Pancreas (tissue), 10 donors: ENCODE results near the gene HSD3B1. TPM values are rescaled to one million over a fixed set of nuclear protein-coding genes. Genes with fewer than 3 reads are reported as not detected.
A peak's percentile ranks its signal among the peaks of the same experiment; 100 is the strongest.

Source experiments
- ATAC-seq, 4 donors: fragments of 200-7000 bp; cut with Tn5 transposase; one replicate each; pipeline versions ENCODE4 v1.8.0 to v1.9.1; 2020; ENCODE audit warnings: mild to moderate bottlenecking in 4 of 4, moderate library complexity in 4 of 4
- DNase-seq, 6 donors: peaks; one replicate each; pipeline ENCODE4 v3.0.0-alpha.2; 2020
- FAIRE-seq: peaks from 2 replicates; lab custom pipeline; 2012; peaks lifted over from hg19 to GRCh38; lab: Jason Lieb, UNC
- H3K27ac ChIP-seq, 4 donors: fragments of 200-600 bp; sonication (generic); 1 replicate in 3 of 4; 2 replicates in 1 of 4; pipeline versions ENCODE4 v1.5.0 to v1.8.0; 2020
- H3K27me3 ChIP-seq, 4 donors: fragments of 200-600 bp; one replicate each; pipeline ENCODE4 v1.8.0; 2021
- H3K36me3 ChIP-seq, 3 donors: fragments of 200-600 bp; sonication (generic) in 1 of 3; one replicate each; pipeline versions ENCODE4 v1.5.0 to v1.8.0; 2020 to 2021
- H3K4me1 ChIP-seq, 3 donors: fragments of 200-600 bp; one replicate each; pipeline ENCODE4 v1.8.0; 2021
- H3K4me3 ChIP-seq, 4 donors: fragments of 200-600 bp; sonication (generic) in 2 of 4; one replicate each; pipeline versions ENCODE4 v1.5.0 to v1.8.0; 2020 to 2021
- H3K9me3 ChIP-seq, 4 donors: fragments of 200-600 bp; one replicate each; pipeline ENCODE4 v1.8.0; 2021
- WGBS, 2 donors: extraction: QIAGEN DNeasy Blood & Tissue Kit; methylation state at CpG; one replicate each; pipeline ENCODE4 v1.1.7; 2013; 5-methylcytosine and 5-hydroxymethylcytosine counted together
- intact Hi-C, 3 donors: fragments of 100-400 bp; cut with DNase I; formaldehyde crosslinking; loops; one replicate each; pipeline versions ENCODE4 v1.11.1 to v1.14.2; 2022
- polyA plus RNA-seq, 2 donors: library from polyadenylated mRNA; stranded (reverse); fragments of 200-250 nt; gene quantifications; one replicate each; pipeline ENCODE4 v1.2.3, GENCODE V29; 2013
- total RNA-seq, 6 donors: library from RNA; stranded (reverse); fragmentation: NEBNext Ultra II Directional in 4 of 6; extraction: Animal tissue kit (Norgen Biotek cat#: 25700) in 4 of 6; gene quantifications; one replicate each; pipeline versions ENCODE4 v1.2.1 to v1.2.4, GENCODE V29; 2021 to 2023
- TF ChIP-seq, protein P1 (sequence below), 4 donors: fragments of 200-600 bp; sonication (generic) in 3 of 4; IDR thresholded peaks; one replicate each; pipeline versions ENCODE4 v1.5.0 to v1.8.0; 2021; ENCODE audit warnings: antibody characterized with exemption in 4 of 4
- donor health status: healthy with polysubstance abuse.
- donor health status: DM: no; HTN: no; CAD: no; lungs with moderate emphysema.
- donor health status: DM: no; HTN: no; CAD: no.
- donor health status: control.
- donor health status: control.
- donor health status: Bipolar disorder and iron deficiency.
- donor health status: DM: yes; HTN: yes; CAD: no.
- donor health status: DM: no; HTN: no; CAD: no.
- donor health status: DM: no; HTN: no; CAD: no.
- donor health status: DM: yes; HTN: yes; CAD: no.

Gene HSD3B1
- total and polyA plus RNA-seq, 8 donors, result not detected

DNA sequence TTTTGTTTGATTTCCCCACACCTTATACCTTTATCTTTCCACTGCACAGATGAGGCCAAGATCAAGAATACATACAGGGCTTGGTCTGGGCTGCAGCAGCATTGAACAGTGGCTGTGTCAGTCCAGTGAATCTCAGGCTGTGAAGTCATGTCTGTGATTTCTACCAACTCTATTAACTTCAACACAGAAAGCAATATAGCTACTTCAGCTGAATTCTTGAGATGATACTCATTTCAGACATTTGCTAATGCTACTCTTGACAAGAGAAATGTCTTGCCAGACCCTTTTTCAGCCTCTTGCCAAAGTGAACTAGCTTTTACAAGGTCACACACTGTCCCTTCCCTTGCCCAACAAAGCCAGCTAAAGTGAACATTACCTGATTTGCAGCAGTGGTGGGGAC lies 25.1 kb upstream of the HSD3B1 start:
- no peaks in the 10 kb centered on the region for H3K27me3 ChIP-seq
- no peak overlapping the region for H3K4me3 ChIP-seq
- TF ChIP-seq, protein P1, sequence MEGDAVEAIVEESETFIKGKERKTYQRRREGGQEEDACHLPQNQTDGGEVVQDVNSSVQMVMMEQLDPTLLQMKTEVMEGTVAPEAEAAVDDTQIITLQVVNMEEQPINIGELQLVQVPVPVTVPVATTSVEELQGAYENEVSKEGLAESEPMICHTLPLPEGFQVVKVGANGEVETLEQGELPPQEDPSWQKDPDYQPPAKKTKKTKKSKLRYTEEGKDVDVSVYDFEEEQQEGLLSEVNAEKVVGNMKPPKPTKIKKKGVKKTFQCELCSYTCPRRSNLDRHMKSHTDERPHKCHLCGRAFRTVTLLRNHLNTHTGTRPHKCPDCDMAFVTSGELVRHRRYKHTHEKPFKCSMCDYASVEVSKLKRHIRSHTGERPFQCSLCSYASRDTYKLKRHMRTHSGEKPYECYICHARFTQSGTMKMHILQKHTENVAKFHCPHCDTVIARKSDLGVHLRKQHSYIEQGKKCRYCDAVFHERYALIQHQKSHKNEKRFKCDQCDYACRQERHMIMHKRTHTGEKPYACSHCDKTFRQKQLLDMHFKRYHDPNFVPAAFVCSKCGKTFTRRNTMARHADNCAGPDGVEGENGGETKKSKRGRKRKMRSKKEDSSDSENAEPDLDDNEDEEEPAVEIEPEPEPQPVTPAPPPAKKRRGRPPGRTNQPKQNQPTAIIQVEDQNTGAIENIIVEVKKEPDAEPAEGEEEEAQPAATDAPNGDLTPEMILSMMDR (IDR thresholded peaks at IDR 0.05), result no peak
- no peaks in the 10 kb centered on the region for H3K36me3 ChIP-seq
- intact Hi-C loops, result no loop called here
- FAIRE-seq, result no peak
- ATAC-seq, result no peak
- H3K27ac ChIP-seq, result no peak overlapping the region
- H3K9me3 ChIP-seq, result no peaks in the 10 kb centered on the region
- H3K4me1 ChIP-seq, result peaks cover 17 to 32% (median 19%) of the 10 kb centered on the region in 3 donors
- no peak for DNase-seq

DNA sequence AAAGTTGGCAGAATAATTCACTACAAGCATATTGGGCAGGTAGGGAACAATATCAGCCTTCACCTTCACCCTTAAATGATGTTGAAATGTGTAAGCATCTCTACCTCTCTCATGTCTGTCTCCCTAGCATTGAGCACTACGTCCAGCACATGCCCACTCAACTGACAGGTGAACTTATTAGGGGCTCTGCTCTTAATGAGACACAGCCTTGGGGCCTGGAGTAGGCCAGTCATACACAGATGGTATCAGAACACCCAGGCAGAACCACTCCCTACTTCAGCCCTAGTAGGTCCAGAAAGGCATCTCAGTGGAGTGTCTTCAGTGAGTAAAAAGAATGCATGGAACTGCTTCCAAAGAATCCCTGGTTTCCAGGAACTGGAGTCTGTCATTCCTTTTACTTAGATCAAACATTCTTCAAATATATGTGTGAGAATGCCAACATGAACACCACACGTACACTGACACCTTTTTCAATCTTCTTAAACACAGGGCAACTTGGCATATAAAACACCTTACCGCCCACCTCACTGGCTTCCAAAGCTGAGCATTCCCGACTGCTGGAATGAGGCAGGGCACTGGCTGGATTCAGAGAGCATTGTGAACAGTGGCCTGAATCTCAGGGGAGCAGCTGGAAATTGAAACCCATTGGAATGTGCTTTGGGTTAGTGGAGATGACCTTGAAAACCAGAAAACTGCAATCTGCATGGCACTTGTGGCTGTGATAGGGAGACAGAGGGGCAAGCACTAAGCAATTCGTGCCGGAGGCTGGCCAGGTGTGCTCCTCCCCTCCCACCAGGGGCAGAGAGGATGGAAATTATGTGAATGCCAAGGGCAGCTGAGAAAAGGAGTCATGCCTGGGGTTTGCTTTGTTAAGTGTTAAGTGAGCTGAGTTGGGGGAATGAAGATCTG lies 24.2 kb upstream of the HSD3B1 start:
- DNase-seq, result no peak
- H3K27ac ChIP-seq, result no peak overlapping the region
- TF ChIP-seq, protein P1 (IDR thresholded peaks at IDR 0.05), result no peak

DNA sequence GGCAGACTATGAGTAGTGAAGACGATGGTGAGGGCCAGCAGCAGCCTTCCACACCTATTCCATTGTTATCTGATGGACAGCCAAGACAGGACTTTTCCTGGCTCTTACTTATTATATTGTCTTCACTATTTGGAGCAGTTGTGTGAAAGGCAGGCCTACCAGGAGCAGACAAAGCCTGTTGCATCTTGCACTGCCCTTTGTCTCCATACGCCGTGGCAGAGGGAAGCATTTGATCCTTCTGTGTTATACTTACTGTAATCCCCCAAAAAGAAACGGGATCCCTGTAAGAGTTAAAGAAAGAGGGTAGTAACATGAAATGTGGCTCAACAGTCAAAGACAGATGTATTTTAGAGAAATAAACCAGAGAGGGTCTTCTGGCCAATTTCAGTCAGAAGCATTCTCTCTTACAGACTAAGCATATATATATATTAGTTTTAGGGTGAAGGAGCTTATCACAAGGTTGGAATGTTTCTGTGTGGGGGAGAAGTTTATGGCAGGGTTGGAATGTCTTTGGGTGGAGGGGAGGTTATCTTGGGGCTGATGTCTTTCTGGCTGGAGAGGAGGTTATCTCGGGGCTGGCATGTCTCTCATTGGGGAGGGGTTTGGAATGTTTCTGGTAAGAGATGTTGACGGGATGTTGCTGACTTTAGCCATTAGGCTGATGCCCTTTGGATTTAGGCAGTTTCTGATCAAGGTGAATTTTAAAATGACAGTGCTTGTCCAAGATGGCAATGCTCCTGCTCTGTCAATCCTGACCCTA lies 23.4 kb upstream of the HSD3B1 start:
- Histone ChIP-seq H3K4me3 (no peak overlapping the region), H3K9me3 (no peaks in the 10 kb centered on the region), H3K27me3 (no peaks in the 10 kb centered on the region), H3K27ac (no peak overlapping the region), H3K36me3 (no peaks in the 10 kb centered on the region), H3K4me1 (peaks cover 17 to 37% (median 21%) of the 10 kb centered on the region in 3 donors)
- no peak for DNase-seq
- TF ChIP-seq, protein P1 (IDR thresholded peaks at IDR 0.05), result no peak
- WGBS, 2 donors, result 74 to 75% methylated on average over 6 of the region's 6 CpGs
- no peak for FAIRE-seq
- intact Hi-C loops, result no loop called here
- no peak for ATAC-seq

More for the DNA sequence above, 24.2 kb upstream of the HSD3B1 start:
- Histone ChIP-seq H3K9me3 (no peaks in the 10 kb centered on the region), H3K27me3 (no peaks in the 10 kb centered on the region), H3K4me1 (peaks cover 17 to 37% (median 21%) of the 10 kb centered on the region in 3 donors), H3K36me3 (no peaks in the 10 kb centered on the region), H3K4me3 (no peak overlapping the region)
- intact Hi-C loops, result no loop called here
- FAIRE-seq, result no peak
- 46 to 54% methylated on average over 6 of the region's 6 CpGs for WGBS, 2 donors
- peak; percentile 11 to 67 (median 46) for ATAC-seq

DNA sequence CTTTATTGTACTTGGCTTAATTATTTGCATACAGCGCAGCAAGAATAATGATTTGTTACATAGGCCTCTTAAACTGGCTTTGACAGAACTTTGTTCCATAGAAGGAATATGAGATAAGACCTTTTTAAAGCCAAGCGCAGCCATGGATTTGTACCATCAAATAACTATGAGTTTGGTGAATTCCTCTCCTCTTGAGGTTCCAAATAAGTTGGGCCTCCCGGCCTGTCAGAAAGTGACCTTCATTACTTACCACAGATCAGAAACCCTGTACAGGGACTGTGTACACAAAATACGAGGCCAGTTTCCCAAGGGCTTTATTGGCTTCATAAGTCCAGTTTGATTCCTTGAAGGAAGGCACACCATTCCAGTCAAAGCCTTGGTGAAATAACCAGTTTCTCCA lies 21.8 kb upstream of the HSD3B1 start:
- H3K9me3 ChIP-seq, result no peaks in the 10 kb centered on the region
- TF ChIP-seq, protein P1 (IDR thresholded peaks at IDR 0.05), result no peak
- no peak for DNase-seq
- H3K4me3 ChIP-seq, result no peak overlapping the region
- intact Hi-C loops, result no loop called here
- 28 to 29% methylated on average over 4 of the region's 4 CpGs for WGBS, 2 donors
- ATAC-seq, result peak in 3 of 4 donors; percentile 11 to 43 (median 35)
- no peak overlapping the region for H3K27ac ChIP-seq
- no peaks in the 10 kb centered on the region for H3K36me3 ChIP-seq
- H3K4me1 ChIP-seq, result peaks cover 17 to 37% (median 21%) of the 10 kb centered on the region in 3 donors
- H3K27me3 ChIP-seq, result no peaks in the 10 kb centered on the region
- FAIRE-seq, result no peak
